Neural cell (in vitro differentiated cells): ENCODE results near the gene POLL.

Experiments
- POLR2AphosphoS5 ChIP-seq: IDR thresholded peaks from 2 replicates; pipeline ENCODE4 v1.6.1; 2012
- RAD21 ChIP-seq: fragments of 450-650 bp; conservative IDR thresholded peaks from 2 replicates; pipeline ENCODE4 v1.6.1; 2014; ENCODE audit warnings: antibody characterized with exemption, mild to moderate bottlenecking, moderate library complexity
- TF ChIP-seq, protein P1 (sequence below): fragments of 450-650 bp; IDR thresholded peaks from 2 replicates; pipeline ENCODE4 v1.5.1; 2014; ENCODE audit warnings: antibody characterized with exemption, mild to moderate bottlenecking, moderate library complexity; ENCODE audit not compliant: poor library complexity, severe bottlenecking

DNA sequence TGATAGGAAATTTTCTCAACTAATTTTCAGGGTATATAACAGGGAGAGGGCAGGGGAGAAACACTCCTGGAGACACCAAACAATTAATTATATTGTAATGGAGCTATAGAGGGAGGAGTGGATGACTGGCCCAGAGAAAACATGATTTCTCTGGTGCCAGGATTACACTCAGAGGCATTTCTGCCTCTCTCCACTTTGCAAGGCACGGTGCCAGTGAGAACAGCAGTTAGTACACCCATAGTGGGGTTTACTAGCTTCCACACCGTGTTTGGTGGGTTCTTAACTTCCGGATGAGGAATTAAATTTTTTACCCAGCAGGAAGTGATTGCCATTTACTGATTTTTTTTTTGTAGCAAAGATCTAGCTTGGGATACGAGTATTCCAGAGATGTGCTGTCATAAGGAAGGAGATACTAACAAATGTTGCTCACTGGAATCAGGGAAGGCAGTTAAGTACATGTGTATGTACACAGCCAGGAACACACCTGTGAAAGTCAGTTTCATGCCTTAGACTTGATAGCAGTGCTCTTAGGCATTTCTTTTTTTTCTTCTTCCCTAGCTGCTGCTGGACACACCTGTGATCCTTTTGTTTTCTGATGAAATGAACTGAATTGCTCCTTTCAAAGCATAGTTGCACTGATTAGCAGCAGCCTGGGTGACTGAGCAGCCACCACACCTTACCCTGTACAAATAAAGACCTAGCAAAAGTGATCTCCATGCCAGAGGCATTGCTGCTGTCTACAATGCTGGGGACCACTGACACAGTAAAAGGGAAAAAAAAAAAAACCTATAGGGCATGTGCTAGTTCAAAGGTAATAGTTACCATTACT lies 58.1 kb downstream of the POLL start:
- TF ChIP-seq, protein P1, sequence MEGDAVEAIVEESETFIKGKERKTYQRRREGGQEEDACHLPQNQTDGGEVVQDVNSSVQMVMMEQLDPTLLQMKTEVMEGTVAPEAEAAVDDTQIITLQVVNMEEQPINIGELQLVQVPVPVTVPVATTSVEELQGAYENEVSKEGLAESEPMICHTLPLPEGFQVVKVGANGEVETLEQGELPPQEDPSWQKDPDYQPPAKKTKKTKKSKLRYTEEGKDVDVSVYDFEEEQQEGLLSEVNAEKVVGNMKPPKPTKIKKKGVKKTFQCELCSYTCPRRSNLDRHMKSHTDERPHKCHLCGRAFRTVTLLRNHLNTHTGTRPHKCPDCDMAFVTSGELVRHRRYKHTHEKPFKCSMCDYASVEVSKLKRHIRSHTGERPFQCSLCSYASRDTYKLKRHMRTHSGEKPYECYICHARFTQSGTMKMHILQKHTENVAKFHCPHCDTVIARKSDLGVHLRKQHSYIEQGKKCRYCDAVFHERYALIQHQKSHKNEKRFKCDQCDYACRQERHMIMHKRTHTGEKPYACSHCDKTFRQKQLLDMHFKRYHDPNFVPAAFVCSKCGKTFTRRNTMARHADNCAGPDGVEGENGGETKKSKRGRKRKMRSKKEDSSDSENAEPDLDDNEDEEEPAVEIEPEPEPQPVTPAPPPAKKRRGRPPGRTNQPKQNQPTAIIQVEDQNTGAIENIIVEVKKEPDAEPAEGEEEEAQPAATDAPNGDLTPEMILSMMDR, result no peak
- TF ChIP-seq POLR2AphosphoS5, result no peak
- no peak for TF ChIP-seq RAD21
